ENCODE results near the gene APCDD1L.
A peak's percentile ranks its signal among the peaks of the same experiment; 100 is the strongest.

The APCDD1L gene

GRCh38 chr20:58452667-58453255, 62.4 kb downstream of the APCDD1L start:
- no peak overlapping the region for H3K27ac ChIP-seq
- TF ChIP-seq CTCF (IDR thresholded peaks at IDR 0.05) (no peak), ZFX (IDR thresholded peaks at IDR 0.05; ENCODE audit: borderline replicate concordance) (no peak)

- H3K27ac ChIP-seq = no peak overlapping the region
- TF ChIP-seq ZFX (IDR thresholded peaks at IDR 0.05; ENCODE audit: borderline replicate concordance) = no peak
- TF ChIP-seq CTCF (IDR thresholded peaks at IDR 0.05) = no peak
Observed at GRCh38 chr20:58450254-58450653, 64.9 kb downstream of the APCDD1L start.

GRCh38 chr20:58449681-58450221, 65.4 kb downstream of the APCDD1L start:
- no peak overlapping the region for H3K27ac ChIP-seq
- no peak for TF ChIP-seq CTCF (IDR thresholded peaks at IDR 0.05)
- TF ChIP-seq ZFX (IDR thresholded peaks at IDR 0.05; ENCODE audit: borderline replicate concordance) = no peak

- no peak for TF ChIP-seq ZFX (IDR thresholded peaks at IDR 0.05; ENCODE audit: borderline replicate concordance)
- no peak for TF ChIP-seq CTCF (IDR thresholded peaks at IDR 0.05)
- H3K27ac ChIP-seq = no peak overlapping the region
Observed at GRCh38 chr20:58448958-58449357, 66.2 kb downstream of the APCDD1L start.

- H3K27ac ChIP-seq = no peak overlapping the region
- TF ChIP-seq ZFX (IDR thresholded peaks at IDR 0.05; ENCODE audit: borderline replicate concordance) (no peak), CTCF (IDR thresholded peaks at IDR 0.05) (peak; percentile 69)
Observed at GRCh38 chr20:58447511-58448391, 67.4 kb downstream of the APCDD1L start.

GRCh38 chr20:58446960-58447265, 68.3 kb downstream of the APCDD1L start:
- no peak for TF ChIP-seq ZFX (IDR thresholded peaks at IDR 0.05; ENCODE audit: borderline replicate concordance)
- TF ChIP-seq CTCF (IDR thresholded peaks at IDR 0.05) = no peak

More at GRCh38 chr20:58446960-58447265, 68.3 kb downstream of the APCDD1L start:
- H3K27ac ChIP-seq = no peak overlapping the region

Data from 22Rv1 (cell line).